IMR-90 (cell line): Measurements from ENCODE around the gene COL5A1. TPM values are rescaled to one million over a fixed set of nuclear protein-coding genes. Genes with fewer than 3 reads are reported as not detected.

Source experiments
- ATAC-seq: fragments of 200-7000 bp; cut with Tn5 transposase; 2 replicates; pipeline ENCODE4 v1.9.1; 2020; ENCODE audit warnings: low read depth, mild to moderate bottlenecking, moderate library complexity
- BruUV-seq: library from RNA; stranded (reverse); fragments of 400-500 nt; replicated peaks from 2 replicates; lab custom pipeline; 2021; lab: Mats Ljungman, UMichigan
- CTCF ChIA-PET: fragments of 300-600 bp; formaldehyde crosslinking; extraction: SDS; loops from one replicate; lab custom pipeline; 2021; ENCODE audit warnings: antibody characterized with exemption; lab: Yijun Ruan, JAX
- POLR2A ChIA-PET: fragments of 300-600 bp; sonication (Branson Sonifier 250); formaldehyde crosslinking; loops from one replicate; lab custom pipeline; 2022; ENCODE audit warnings: antibody characterized with exemption; ENCODE audit not compliant: unreplicated experiment; lab: Charles Lee
- DNase-seq: peaks from one replicate; pipeline ENCODE4 v3.0.0; 2013
- H2AFZ ChIP-seq: replicated peaks from 2 replicates; pipeline ENCODE3; 2013; ENCODE audit warnings: low read length, mild to moderate bottlenecking; ENCODE audit not compliant: poor library complexity
- H2AK5ac ChIP-seq: 2 replicates; pipeline ENCODE4 v1.6.1; 2013; ENCODE audit warnings: low read depth, low read length, inconsistent platforms
- H2AK9ac ChIP-seq: replicated peaks from 2 replicates; pipeline ENCODE3; 2013; ENCODE audit warnings: mild to moderate bottlenecking, low read depth, low read length, moderate library complexity; ENCODE audit not compliant: poor library complexity
- H2BK120ac ChIP-seq: 2 replicates; pipeline ENCODE4 v1.6.1; 2013; ENCODE audit warnings: low read depth, low read length, inconsistent platforms
- H2BK15ac ChIP-seq: 3 replicates; pipeline ENCODE4 v1.6.1; 2013; ENCODE audit warnings: low read depth, low read length, inconsistent platforms
- H2BK20ac ChIP-seq: 2 replicates; pipeline ENCODE4 v1.6.1; 2013; ENCODE audit warnings: low read depth, mild to moderate bottlenecking, inconsistent platforms, low read length, moderate library complexity
- H2BK5ac ChIP-seq: 2 replicates; pipeline ENCODE4 v1.6.1; 2013; ENCODE audit warnings: mild to moderate bottlenecking, low read depth, low read length, inconsistent platforms; ENCODE audit not compliant: poor library complexity, severe bottlenecking
- H3K14ac ChIP-seq: replicated peaks from 2 replicates; pipeline ENCODE4 v1.6.1; 2013; ENCODE audit warnings: low read depth, low read length, inconsistent platforms
- H3K18ac ChIP-seq: 2 replicates; pipeline ENCODE4 v1.6.1; 2013; ENCODE audit warnings: low read depth, low read length, control low read depth
- H3K23ac ChIP-seq: 2 replicates; pipeline ENCODE4 v1.6.1; 2013; ENCODE audit warnings: low read depth, low read length, inconsistent platforms
- H3K27ac ChIP-seq: 2 replicates; pipeline ENCODE4 v1.5.1; 2013; ENCODE audit warnings: mild to moderate bottlenecking, control low read depth, low read length; ENCODE audit not compliant: insufficient read depth
- H3K27me3 ChIP-seq: 2 replicates; pipeline ENCODE4 v1.6.1; 2013; ENCODE audit warnings: low read length; ENCODE audit not compliant: control insufficient read depth, insufficient read depth
- H3K36me3 ChIP-seq: 2 replicates; pipeline ENCODE4 v1.6.1; 2013; ENCODE audit warnings: low read length, mixed read lengths; ENCODE audit not compliant: control insufficient read depth, insufficient read depth
- H3K4ac ChIP-seq: 2 replicates; pipeline ENCODE4 v1.6.1; 2013; ENCODE audit warnings: low read depth, low read length, inconsistent platforms
- H3K4me1 ChIP-seq: 2 replicates; pipeline ENCODE4 v1.6.1; 2013; ENCODE audit warnings: low read length, mixed read lengths; ENCODE audit not compliant: control insufficient read depth, insufficient read depth
- H3K4me2 ChIP-seq: 2 replicates; pipeline ENCODE4 v1.6.1; 2013; ENCODE audit warnings: low read depth, mild to moderate bottlenecking, control low read depth, low read length, moderate library complexity
- H3K4me3 ChIP-seq: 2 replicates; pipeline ENCODE4 v1.5.1; 2013; ENCODE audit warnings: low read depth, mild to moderate bottlenecking, control low read depth, low read length, moderate library complexity; ENCODE audit not compliant: insufficient read depth
- H3K56ac ChIP-seq: 2 replicates; pipeline ENCODE4 v1.6.1; 2013; ENCODE audit warnings: low read length, inconsistent platforms; ENCODE audit not compliant: insufficient read depth; ENCODE audit errors: extremely low read depth
- H3K79me1 ChIP-seq, 2 experiments: 2 replicates each; pipeline ENCODE4 v1.6.1; 2013; ENCODE audit warnings: low read length in 2 of 2, inconsistent platforms in 1 of 2, low read depth in 1 of 2
- H3K9ac ChIP-seq: 2 replicates; pipeline ENCODE4 v1.6.1; 2013; ENCODE audit warnings: low read depth, low read length, control low read depth
- H3K9me1 ChIP-seq: 2 replicates; pipeline ENCODE4 v1.6.1; 2013; ENCODE audit warnings: low read length, inconsistent platforms; ENCODE audit not compliant: insufficient read depth
- H3K9me3 ChIP-seq: 2 replicates; pipeline ENCODE4 v1.6.1; 2013; ENCODE audit warnings: low read length; ENCODE audit not compliant: control insufficient read depth, insufficient read depth
- H4K20me1 ChIP-seq: 2 replicates; pipeline ENCODE4 v1.6.1; 2013; ENCODE audit warnings: low read length, inconsistent platforms; ENCODE audit not compliant: insufficient read depth
- H4K5ac ChIP-seq: 2 replicates; pipeline ENCODE4 v1.6.1; 2013; ENCODE audit warnings: mild to moderate bottlenecking, low read depth, low read length, control low read depth
- H4K8ac ChIP-seq, 2 experiments: 2 replicates each; pipeline ENCODE4 v1.6.1; 2013; ENCODE audit warnings: low read depth in 2 of 2, low read length in 2 of 2, control low read depth in 1 of 2, inconsistent platforms in 1 of 2
- H4K91ac ChIP-seq: 2 replicates; pipeline ENCODE4 v1.6.1; 2013; ENCODE audit warnings: low read depth, low read length, inconsistent platforms; ENCODE audit not compliant: insufficient read depth
- CEBPB ChIP-seq: IDR thresholded peaks from 2 replicates; pipeline ENCODE4 v1.6.1; 2012; ENCODE audit warnings: low read depth, low read length, improper control_type of control experiment
- CHD1 ChIP-seq: IDR thresholded peaks from 2 replicates; pipeline ENCODE4 v1.6.1; 2012; ENCODE audit warnings: low read depth, low read length, improper control_type of control experiment
- CTCF ChIP-seq: conservative IDR thresholded peaks from 2 replicates; pipeline ENCODE4 v1.5.1; 2012; ENCODE audit warnings: mild to moderate bottlenecking, low read depth, low read length, improper control_type of control experiment
- ELK1 ChIP-seq: fragments of 150-350 bp; IDR thresholded peaks from 2 replicates; pipeline ENCODE4 v1.6.1; 2016; ENCODE audit warnings: low read depth, mild to moderate bottlenecking, low read length, moderate library complexity, borderline replicate concordance
- MAFK ChIP-seq: IDR thresholded peaks from 2 replicates; pipeline ENCODE4 v1.6.1; 2012; ENCODE audit warnings: low read depth, low read length, improper control_type of control experiment
- MXI1 ChIP-seq: IDR thresholded peaks from 2 replicates; pipeline ENCODE4 v1.6.1; 2012; ENCODE audit warnings: low read depth, mild to moderate bottlenecking, low read length, moderate library complexity, borderline replicate concordance
- RCOR1 ChIP-seq: IDR thresholded peaks from 2 replicates; pipeline ENCODE4 v1.6.1; 2012; ENCODE audit warnings: mild to moderate bottlenecking, low read length, improper control_type of control experiment; ENCODE audit not compliant: insufficient replicate concordance
- WGBS, 2 experiments: methylation state at CpG; one replicate each; pipeline versions ENCODE4 v1.1.5 to v1.1.7; 2013; ENCODE audit warnings: missing lambda C conversion rate in 2 of 2; ENCODE audit not compliant: insufficient read length in 1 of 2; ENCODE audit errors: extremely low coverage in 2 of 2; 5-methylcytosine and 5-hydroxymethylcytosine counted together
- dilution Hi-C: fragments of 300-500 bp; cut with HindIII; formaldehyde crosslinking; loops from one replicate; pipeline ENCODE4 v1.14.3; 2018; ENCODE audit warnings: low sequenced_read_pairs; ENCODE audit not compliant: unreplicated experiment
- in situ Hi-C: fragments of 300-500 bp; cut with MboI; formaldehyde crosslinking; loops from 3 replicates; pipeline ENCODE4 v1.14.3; 2019; ENCODE audit warnings: low sequenced_read_pairs, inconsistent platforms, mixed read lengths
- intact Hi-C: fragments of 100-400 bp; cut with micrococcal nuclease; formaldehyde crosslinking; loops from 2 replicates; pipeline ENCODE4 v1.10.0; 2022
- polyA plus RNA-seq, 3 experiments: library from polyadenylated mRNA; depleted of rRNA; stranded (reverse); fragments of >200 nt; gene quantifications; 2 replicates each; pipeline ENCODE4 v1.2.3, GENCODE V29; 2012; ENCODE audit warnings: low replicate concordance in 1 of 3
- total RNA-seq: library from RNA; depleted of rRNA; stranded (reverse); fragments of >200 nt; gene quantifications from 2 replicates; pipeline ENCODE4 v1.2.3, GENCODE V29; 2012

The COL5A1 gene
- total and polyA plus RNA-seq, 2 of the 4 experiments (the other 2 are of a cell fraction), result 19.2 to 173 TPM

GRCh38 chr9:134785325-134786108, 143.9 kb downstream of the COL5A1 start:
- no peak overlapping the region for H3K4me2 ChIP-seq
- H4K5ac ChIP-seq, result no peak overlapping the region
- no peak overlapping the region for H3K4me3 ChIP-seq
- no peak overlapping the region for H4K91ac ChIP-seq
- ATAC-seq (no peak; the same call in 1 of the 2 replicates), DNase-seq (no peak)
- no peak overlapping the region for H3K9ac ChIP-seq
- no peaks in the 10 kb centered on the region for H3K27me3 ChIP-seq
- TF ChIP-seq MAFK (no peak), ELK1 (no peak), RCOR1 (no peak), MXI1 (no peak), CTCF (no peak), CEBPB (no peak), CHD1 (no peak)
- H4K20me1 ChIP-seq, result peaks cover 17% of the 10 kb centered on the region
- H3K36me3 ChIP-seq, result peaks cover 77% of the 10 kb centered on the region
- H2BK15ac ChIP-seq, result no peak overlapping the region
- H2BK120ac ChIP-seq, result no peak overlapping the region
- 81% methylated on average over 10 of the region's 23 CpGs; no CpG with 5 or more reads in 1 of the 2 experiments for WGBS, 2 experiments
- no peaks in the 10 kb centered on the region for H3K4me1 ChIP-seq
- H2BK5ac ChIP-seq, result no peak overlapping the region
- BruUV-seq, result no TSS peak
- H3K9me1 ChIP-seq, result peaks cover 14% of the 10 kb centered on the region
- no peak overlapping the region for H4K8ac ChIP-seq
- intact Hi-C loops (no loop called here), in situ Hi-C loops (no loop called here), dilution Hi-C loops (no loop called here)
- H3K23ac ChIP-seq, result no peak overlapping the region
- H2AK5ac ChIP-seq, result no peak overlapping the region
- peaks cover 7 to 49% of the 10 kb centered on the region in 2 experiments for H3K79me1 ChIP-seq
- ChIA-PET CTCF (no interaction called here), POLR2A (interaction anchor here (0.5 kb wide), 1 partner anchor 329 kb away, joined by 3 read pairs; no protein-coding TSS in a partner anchor)
- no peaks in the 10 kb centered on the region for H3K9me3 ChIP-seq
- peak overlapping the region; percentile 58 for H2AFZ ChIP-seq
- H3K4ac ChIP-seq, result no peak overlapping the region
- H3K14ac ChIP-seq, result no peak overlapping the region
- H2BK20ac ChIP-seq, result no peak overlapping the region
- H2AK9ac ChIP-seq, result peak overlapping the region; percentile 67
- no peak overlapping the region for H3K18ac ChIP-seq
- H3K27ac ChIP-seq, result no peak overlapping the region
- no peak overlapping the region for H3K56ac ChIP-seq
